Measurements from ENCODE around the gene RPAP2. TPM values are rescaled to one million over a fixed set of nuclear protein-coding genes. Genes with fewer than 3 reads are reported as not detected.
"Not testable (repeated sequence)": the region's sequence is repeated elsewhere in the genome, so short reads cannot be mapped to it uniquely, and the experiment has no call there.

RPAP2 gene
- total RNA-seq, 1 donor from 2014 or later, result 26.1 TPM

- DNase-seq (ENCODE audit: low spot score in 2 of 2) (no peak), FAIRE-seq (no peak)
These were observed 19.1 kb downstream of the RPAP2 start for GRCh38 chr1:92317836-92318493.

GRCh38 chr1:92323473-92324453 lies 24.9 kb downstream of the RPAP2 start:
- FAIRE-seq, result no peak
- DNase-seq (ENCODE audit: low spot score in 2 of 2), result no peak

GRCh38 chr1:92324784-92325183 lies 25.9 kb downstream of the RPAP2 start:
- DNase-seq (ENCODE audit: low spot score in 2 of 2) (no peak), FAIRE-seq (no peak)

DNA sequence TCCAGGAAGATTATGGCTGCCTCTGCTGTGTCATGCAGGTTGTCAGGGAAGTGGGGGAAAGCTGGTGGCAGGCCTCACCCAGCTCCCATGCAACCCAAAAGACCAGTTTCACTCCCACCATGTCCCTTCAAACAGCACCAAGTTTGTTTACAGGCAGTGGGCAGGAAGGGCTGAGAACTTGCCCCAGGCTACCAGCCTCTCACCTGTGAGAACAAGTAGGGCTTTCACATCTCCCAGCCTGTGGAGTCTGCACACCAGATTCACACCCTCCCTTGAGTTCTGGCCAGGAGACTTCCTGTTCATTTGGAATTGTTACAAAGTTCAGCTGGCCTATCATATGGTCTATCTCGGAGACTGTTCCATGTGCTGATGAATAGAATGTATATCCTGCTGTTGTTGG lies 27.8 kb downstream of the RPAP2 start:
- DNase-seq (ENCODE audit: low spot score in 2 of 2) (no peak), FAIRE-seq (no peak)

- no peak for FAIRE-seq
- DNase-seq (ENCODE audit: low spot score in 2 of 2), result no peak
These were observed 28.9 kb downstream of the RPAP2 start for GRCh38 chr1:92327794-92328193.

DNA sequence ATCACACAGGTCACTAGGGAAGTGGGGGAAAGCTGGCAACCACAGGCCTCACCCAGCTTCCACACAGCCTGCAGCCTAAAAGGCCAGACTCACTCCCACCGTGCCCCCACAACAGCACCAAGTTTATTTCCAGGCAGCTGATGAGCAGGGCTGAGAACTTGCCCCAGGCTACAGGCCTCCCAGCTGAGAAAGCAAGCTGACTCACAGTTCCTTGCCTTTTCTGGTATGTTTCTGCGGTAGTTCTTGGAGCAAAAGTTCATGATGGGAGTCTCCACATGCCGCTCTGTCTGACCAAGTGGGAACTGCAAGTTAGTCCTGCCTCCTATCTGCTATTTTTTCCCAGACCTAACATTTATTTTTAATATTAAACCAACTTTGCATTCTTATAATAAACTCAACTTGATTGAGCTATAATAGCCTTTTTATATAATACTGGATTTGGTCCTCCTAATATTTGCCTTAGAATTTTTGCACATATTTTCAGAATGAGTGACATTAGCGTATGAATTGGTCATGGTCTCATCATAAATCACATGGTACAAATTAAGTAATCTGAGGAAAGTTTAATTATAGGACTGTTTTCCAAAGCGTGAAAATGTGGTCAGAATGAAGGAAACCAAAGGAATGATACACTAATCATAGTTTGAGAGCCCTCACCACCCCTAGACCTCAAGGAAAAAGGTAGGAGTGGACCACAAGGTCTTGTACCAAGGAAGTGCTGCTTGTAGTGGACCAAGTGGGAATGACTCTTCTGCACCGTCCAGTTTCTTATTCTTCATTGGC lies 30.7 kb downstream of the RPAP2 start:
- FAIRE-seq (no peak), DNase-seq (ENCODE audit: low spot score in 2 of 2) (no peak)

DNA sequence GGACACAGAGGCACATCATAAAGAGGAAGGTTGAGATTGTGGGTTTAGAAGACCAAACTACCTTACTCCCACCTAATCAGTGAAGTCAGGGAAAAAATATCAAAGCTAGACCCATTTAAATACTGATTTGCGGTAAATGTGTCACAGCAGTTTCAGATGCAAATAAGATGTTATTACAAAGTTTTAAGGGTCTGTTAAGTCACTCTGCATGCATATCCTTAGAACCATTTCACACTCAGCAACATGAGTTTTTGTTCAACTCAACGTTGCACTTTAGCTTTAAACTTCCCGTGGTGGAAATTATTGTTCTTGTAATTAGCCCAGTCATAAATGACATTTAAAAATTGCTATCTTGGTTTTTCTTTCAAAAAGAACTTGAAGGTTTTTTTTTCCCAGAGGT lies 34.8 kb downstream of the RPAP2 start:
- FAIRE-seq, result no peak

GRCh38 chr1:92340154-92340553 lies 41.3 kb downstream of the RPAP2 start:
- FAIRE-seq (no peak), DNase-seq (ENCODE audit: low spot score in 2 of 2) (no peak)

More for the DNA sequence above, 34.8 kb downstream of the RPAP2 start:
- DNase-seq (ENCODE audit: low spot score in 2 of 2), result no peak

DNA sequence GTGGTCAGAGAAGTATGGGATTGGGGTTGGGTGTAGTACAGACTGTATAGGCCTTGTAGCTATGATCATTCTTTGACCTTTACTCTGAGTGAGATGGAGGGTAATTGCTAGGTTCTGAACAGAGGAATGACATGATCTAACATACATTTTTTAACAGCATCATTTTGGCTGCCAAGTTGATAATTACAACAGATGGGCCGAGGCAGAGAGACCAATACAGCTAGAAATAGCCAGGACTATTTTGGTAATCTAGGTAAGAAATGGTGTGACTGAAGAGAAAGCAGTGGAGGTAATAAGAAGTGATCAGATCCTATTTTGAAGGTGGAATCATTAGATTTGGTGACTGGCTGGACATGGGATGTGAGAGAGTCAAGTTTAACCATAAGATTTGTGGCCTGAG lies 43.5 kb downstream of the RPAP2 start:
- FAIRE-seq, result no peak
- DNase-seq (ENCODE audit: low spot score in 2 of 2), result no peak

- FAIRE-seq (no peak), DNase-seq (ENCODE audit: low spot score in 2 of 2) (no peak)
These were observed 44.2 kb downstream of the RPAP2 start for GRCh38 chr1:92343061-92343460.

DNA sequence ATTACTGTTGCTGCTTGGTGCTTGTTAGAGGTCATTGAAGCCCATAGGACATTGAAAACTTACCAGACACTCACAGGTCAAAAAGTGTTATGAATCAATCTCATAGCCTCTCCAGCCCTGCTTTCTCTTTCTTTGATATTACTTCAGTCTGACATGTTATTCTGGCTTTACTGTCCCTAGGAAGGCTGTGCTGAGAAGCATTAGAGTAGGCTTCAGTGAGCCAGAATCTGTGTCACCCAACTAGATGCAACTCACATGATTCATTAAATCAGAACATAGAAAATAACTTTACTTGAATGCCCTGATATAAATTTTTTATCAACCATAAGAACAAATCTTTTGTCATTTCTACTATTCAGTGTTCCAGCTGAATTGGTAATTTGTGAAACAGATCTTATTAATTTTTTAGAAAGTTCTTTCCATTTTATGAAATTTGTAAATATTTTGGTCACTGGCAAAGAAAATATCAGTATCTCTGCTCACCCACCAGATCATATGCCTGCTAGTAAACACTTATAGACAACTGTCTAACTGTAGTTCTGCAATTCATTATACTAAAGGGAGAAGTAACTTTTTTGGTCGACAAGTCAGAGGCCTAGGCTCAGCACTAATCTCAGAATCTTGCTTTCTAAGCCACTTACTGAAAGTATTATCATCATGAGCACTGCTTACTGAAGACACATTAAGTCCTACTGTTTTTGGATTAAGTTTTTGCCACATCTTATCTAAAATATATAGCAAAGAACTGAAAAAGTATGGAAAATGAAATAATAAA lies 48.2 kb downstream of the RPAP2 start:
- no peak for FAIRE-seq

GRCh38 chr1:92352856-92353255 lies 54.0 kb downstream of the RPAP2 start:
- no peak for DNase-seq (ENCODE audit: low spot score in 2 of 2)
- FAIRE-seq, result no peak

More for the DNA sequence above, 48.2 kb downstream of the RPAP2 start:
- DNase-seq (ENCODE audit: low spot score in 2 of 2), result no peak

DNA sequence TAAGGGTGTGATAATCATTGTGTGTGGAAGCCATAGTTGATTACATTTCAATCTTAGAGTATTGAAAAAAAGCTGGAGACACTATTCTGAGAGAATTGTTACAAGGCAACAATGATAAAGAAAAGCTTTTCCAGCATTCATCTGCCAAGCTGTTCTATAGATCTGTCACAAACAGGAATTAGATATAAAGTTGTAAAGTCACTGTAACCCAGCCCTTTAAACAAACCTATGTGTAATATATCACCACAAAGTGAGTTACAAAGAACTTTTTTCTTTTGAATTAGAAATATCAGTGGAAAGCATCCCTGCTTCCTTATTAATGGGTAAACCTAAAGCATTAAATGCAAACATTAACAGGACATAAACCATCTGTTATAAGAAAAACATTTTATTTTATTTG lies 55.4 kb downstream of the RPAP2 start:
- DNase-seq (ENCODE audit: low spot score in 2 of 2) (no peak), FAIRE-seq (no peak)

DNA sequence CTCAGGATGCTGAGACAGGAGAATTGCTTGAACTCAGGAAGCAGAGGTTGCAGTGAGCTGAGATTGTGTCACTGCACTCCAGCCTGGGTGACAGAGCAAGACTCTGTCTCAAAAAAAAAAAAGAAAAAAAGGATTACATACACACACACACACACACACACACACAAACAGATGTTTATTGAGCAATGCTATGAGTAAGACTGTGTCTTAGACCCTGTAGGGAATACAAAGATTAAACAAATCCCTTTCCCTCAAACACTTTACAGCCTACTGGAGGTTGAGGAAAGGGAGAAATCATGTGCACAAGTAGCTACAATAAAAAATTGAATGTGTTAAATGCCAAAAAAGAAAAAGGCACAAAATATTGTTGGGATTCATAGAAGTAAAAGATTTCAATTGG lies 58.1 kb downstream of the RPAP2 start:
- FAIRE-seq, result no peak
- DNase-seq (ENCODE audit: low spot score in 2 of 2), result no peak

DNA sequence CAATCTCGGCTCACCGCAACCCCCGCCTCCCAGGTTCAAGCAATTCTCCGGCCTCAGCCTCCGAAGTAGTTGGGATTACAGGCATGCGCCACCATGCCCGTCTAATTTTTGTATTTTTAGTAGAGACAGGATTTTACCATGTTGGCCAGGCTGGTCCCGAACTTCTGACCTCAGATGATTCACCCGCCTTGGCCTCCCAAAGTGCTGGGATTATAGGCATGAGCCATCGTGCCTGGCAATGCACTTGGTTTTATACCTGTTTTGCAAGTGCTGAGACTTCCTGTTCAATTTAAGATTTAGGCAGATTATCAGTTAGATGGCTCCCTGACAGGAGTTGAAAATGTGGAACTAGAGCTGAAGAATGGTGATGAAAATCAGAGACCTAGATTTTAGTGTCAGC lies 60.5 kb downstream of the RPAP2 start:
- not testable (repeated sequence) for DNase-seq (ENCODE audit: low spot score in 2 of 2); FAIRE-seq

- DNase-seq (ENCODE audit: low spot score in 2 of 2) (no peak), FAIRE-seq (no peak)
These were observed 61.1 kb downstream of the RPAP2 start for GRCh38 chr1:92359986-92360385.

GRCh38 chr1:92362970-92363369 lies 64.1 kb downstream of the RPAP2 start:
- FAIRE-seq (no peak), DNase-seq (ENCODE audit: low spot score in 2 of 2) (no peak)

DNA sequence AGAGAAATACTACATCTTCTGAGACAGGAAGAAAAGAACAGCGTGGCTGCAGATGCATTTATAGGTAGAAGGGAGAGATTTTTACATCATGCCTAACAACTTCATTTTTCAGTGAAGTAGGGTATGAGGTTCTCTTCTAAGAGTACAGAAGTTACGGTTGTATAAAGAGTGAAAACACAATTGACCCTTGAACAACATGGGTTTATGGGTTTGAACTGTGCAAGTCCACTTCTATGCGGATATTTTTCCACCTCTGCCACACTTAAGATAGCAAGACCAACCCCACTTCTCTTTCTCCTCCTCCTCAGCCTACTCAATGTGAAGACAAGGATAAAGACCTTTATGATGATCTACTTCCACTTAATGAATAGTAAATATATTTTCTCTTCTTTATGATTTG lies 64.5 kb downstream of the RPAP2 start:
- FAIRE-seq (no peak), DNase-seq (ENCODE audit: low spot score in 2 of 2) (no peak)

GRCh38 chr1:92365378-92366039 lies 66.7 kb downstream of the RPAP2 start:
- FAIRE-seq, result no peak
- no peak for DNase-seq (ENCODE audit: low spot score in 2 of 2)

DNA sequence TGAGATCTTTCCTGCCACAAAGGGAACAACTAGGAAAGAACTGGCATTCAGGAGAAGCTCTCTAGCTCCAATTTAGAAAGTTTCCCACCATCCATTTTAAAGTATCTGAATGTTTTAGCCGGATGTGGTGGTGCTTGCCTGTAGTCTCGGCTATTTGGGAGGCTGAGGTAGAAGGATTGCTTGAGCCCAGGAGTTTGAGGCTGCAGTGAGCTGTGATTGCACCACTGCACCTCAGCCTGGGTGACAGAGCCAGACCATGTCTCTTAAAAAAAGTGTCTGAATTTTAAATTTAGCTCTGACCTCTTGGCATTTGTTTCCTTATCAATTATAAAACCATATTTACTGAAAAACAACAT lies 67.2 kb downstream of the RPAP2 start:
- DNase-seq (ENCODE audit: low spot score in 2 of 2), result no peak

More for the DNA sequence above, 67.2 kb downstream of the RPAP2 start:
- FAIRE-seq, result no peak

Measured in frontal cortex (tissue), 4 donors.